HCT116 (cell line): ENCODE results near the gene PREX1.

ENCODE experiments used
- CEBPB ChIP-seq: IDR thresholded peaks from 2 replicates; pipeline ENCODE4 v1.6.1; 2012; ENCODE audit warnings: low read depth
- CTCF ChIP-seq, 3 experiments: fragments of 200-600 bp in 1 of 3; sonication (generic) in 1 of 3; IDR thresholded peaks in 2 of 3; conservative IDR thresholded peaks in 1 of 3; 2 replicates each; pipeline ENCODE4 v1.5.1; 2012 to 2017; ENCODE audit warnings: low read depth in 2 of 3, low read length in 2 of 3, antibody characterized with exemption in 1 of 3, borderline replicate concordance in 1 of 3, control low read depth in 1 of 3, mild to moderate bottlenecking in 1 of 3, mixed read lengths in 1 of 3, mixed run types in 1 of 3, moderate library complexity in 1 of 3; ENCODE audit not compliant: insufficient read depth in 1 of 3
- EZH2 ChIP-seq: fragments of 200-600 bp; sonication (generic); IDR thresholded peaks from 2 replicates; pipeline ENCODE4 v1.6.1; 2017; ENCODE audit warnings: antibody characterized with exemption, mixed run types
- EZH2phosphoT487 ChIP-seq: fragments of 200-600 bp; IDR thresholded peaks from 2 replicates; pipeline ENCODE4 v1.6.1; 2018; ENCODE audit warnings: antibody characterized with exemption, borderline replicate concordance
- JUND ChIP-seq: IDR thresholded peaks from 2 replicates; pipeline ENCODE4 v1.6.1; 2012
- MAX ChIP-seq: IDR thresholded peaks from 2 replicates; pipeline ENCODE4 v1.6.1; 2012
- POLR2A ChIP-seq: IDR thresholded peaks from 2 replicates; pipeline ENCODE4 v1.7.0; 2011; ENCODE audit warnings: borderline replicate concordance; ENCODE audit not compliant: insufficient read depth, insufficient read length; ENCODE audit errors: extremely low read depth
- POLR2AphosphoS5 ChIP-seq: IDR thresholded peaks from 2 replicates; pipeline ENCODE4 v1.6.1; 2011; ENCODE audit warnings: mild to moderate bottlenecking, low read depth, low read length, moderate library complexity
- RAD21 ChIP-seq: IDR thresholded peaks from 2 replicates; pipeline ENCODE4 v1.6.1; 2012; ENCODE audit warnings: low read depth, mild to moderate bottlenecking
- SRF ChIP-seq: IDR thresholded peaks from 2 replicates; pipeline ENCODE4 v1.6.1; 2012; ENCODE audit warnings: low read depth
- ZNF274 ChIP-seq: fragments of 200-500 bp; sonication (Bioruptor generic); IDR thresholded peaks from 2 replicates; pipeline ENCODE4 v1.6.1; 2014; ENCODE audit warnings: mild to moderate bottlenecking, low read depth, low read length, inconsistent platforms

DNA sequence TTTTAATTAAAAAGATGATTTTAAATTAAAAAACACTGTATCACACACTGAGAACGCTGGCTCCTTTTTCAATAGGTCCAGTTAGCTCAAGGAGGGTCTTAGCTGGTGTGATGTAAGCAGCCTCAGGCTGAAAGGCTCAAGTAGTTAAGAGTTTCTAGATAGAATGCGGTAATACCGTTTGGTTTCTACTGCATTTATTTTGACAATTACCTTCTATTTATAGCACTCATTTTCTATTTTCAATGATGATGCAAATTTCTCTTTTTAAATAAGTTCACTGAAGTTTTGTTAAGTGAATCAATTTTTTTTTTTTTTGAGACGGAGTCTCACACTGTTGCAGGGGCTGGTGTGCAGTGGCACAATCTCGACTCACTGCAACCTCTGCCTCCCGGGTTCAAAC is 87.1 kb downstream of the PREX1 start:
- TF ChIP-seq CTCF (IDR thresholded peaks at IDR 0.05 in 2 of 3, conservative IDR thresholded peaks at IDR 0.05 in 1 of 3; ENCODE audit: borderline replicate concordance in 1 of 3, insufficient read depth in 1 of 3, low read depth in 2 of 3, low read length in 2 of 3): no peak
- TF ChIP-seq MAX: no peak
- TF ChIP-seq JUND: no peak
- no peak for TF ChIP-seq EZH2phosphoT487
- TF ChIP-seq EZH2: no peak
- no peak for TF ChIP-seq SRF
- no peak for TF ChIP-seq POLR2A
- no peak for TF ChIP-seq CEBPB
- no peak for TF ChIP-seq ZNF274
- no peak for TF ChIP-seq RAD21
- TF ChIP-seq POLR2AphosphoS5: no peak
